Endothelial cell of umbilical vein (primary cell): ENCODE results near the gene IQGAP3. TPM values are rescaled to one million over a fixed set of nuclear protein-coding genes. Genes with fewer than 3 reads are reported as not detected.

Experiments used
- BruUV-seq: library from RNA; stranded (reverse); fragments of 400-500 nt; replicated peaks from 2 replicates; lab custom pipeline; 2021; lab: Mats Ljungman, UMichigan
- CTCF ChIA-PET: fragments of 300-600, 350-600 bp; sonication (Branson Sonifier 250); formaldehyde crosslinking; loops from one replicate; lab custom pipeline; 2021; ENCODE audit warnings: antibody characterized with exemption, inconsistent platforms; lab: Charles Lee
- POLR2A ChIA-PET: fragments of 300-600, 350-600 bp; sonication (Branson Sonifier 250); formaldehyde crosslinking; loops from one replicate; lab custom pipeline; 2021; ENCODE audit warnings: antibody characterized with exemption, inconsistent platforms; lab: Charles Lee
- DNase-seq: peaks from one replicate; pipeline ENCODE4 v3.0.0-alpha.2; 2011; ENCODE audit warnings: low read depth, low spot score
- FAIRE-seq: peaks from 2 replicates; lab custom pipeline; 2011; peaks lifted over from hg19 to GRCh38; lab: Jason Lieb, UNC
- H2AFZ ChIP-seq: 2 replicates; pipeline ENCODE4 v1.6.0; 2012; ENCODE audit warnings: low read depth, low read length, control low read depth, inconsistent platforms
- H3K27ac ChIP-seq: 2 replicates; pipeline ENCODE4 v1.5.1; 2011; ENCODE audit warnings: low read depth, mild to moderate bottlenecking, control low read depth, low read length, moderate library complexity; ENCODE audit not compliant: insufficient read depth
- H3K27me3 ChIP-seq, 2 experiments: 2 replicates each; pipeline versions ENCODE4 v1.6.0 to v1.6.1; 2011; ENCODE audit warnings: low read length in 2 of 2, mixed read lengths in 1 of 2; ENCODE audit not compliant: control insufficient read depth in 2 of 2, insufficient read depth in 2 of 2
- H3K36me3 ChIP-seq, 2 experiments: 2 replicates in 1 of 2; 3 replicates in 1 of 2; pipeline ENCODE4 v1.5.1; 2011; ENCODE audit warnings: low read length in 2 of 2, mild to moderate bottlenecking in 1 of 2, moderate library complexity in 1 of 2; ENCODE audit not compliant: control insufficient read depth in 2 of 2, insufficient read depth in 2 of 2; ENCODE audit errors: extremely low read depth in 1 of 2
- H3K4me1 ChIP-seq: 3 replicates; pipeline ENCODE4 v1.5.1; 2011; ENCODE audit warnings: mild to moderate bottlenecking, low read length; ENCODE audit not compliant: control insufficient read depth, insufficient read depth; ENCODE audit errors: extremely low read depth
- H3K4me2 ChIP-seq: 2 replicates; pipeline ENCODE4 v1.6.1; 2011; ENCODE audit warnings: low read length, control low read depth, mixed read lengths; ENCODE audit not compliant: insufficient read depth
- H3K4me3 ChIP-seq, 3 experiments: fragments of 200-600 bp in 1 of 3; sonication (generic), shearing (Covaris generic) in 1 of 3; replicated peaks in 1 of 3; 2 replicates each; pipeline ENCODE4 v1.5.1; 2011 to 2016; ENCODE audit warnings: control low read depth in 3 of 3, low read length in 3 of 3, mild to moderate bottlenecking in 2 of 3, inconsistent platforms in 1 of 3, low read depth in 1 of 3, moderate library complexity in 1 of 3; ENCODE audit not compliant: insufficient read depth in 1 of 3
- H3K79me2 ChIP-seq: 2 replicates; pipeline ENCODE4 v1.6.0; 2012; ENCODE audit warnings: low read length, inconsistent platforms; ENCODE audit not compliant: control insufficient read depth, insufficient read depth
- H3K9ac ChIP-seq: replicated peaks from 2 replicates; pipeline ENCODE3; 2011; ENCODE audit warnings: low read length, control low read depth; ENCODE audit not compliant: insufficient read depth; ENCODE audit errors: extremely low read depth
- H3K9me1 ChIP-seq: replicated peaks from 3 replicates; pipeline ENCODE4 v1.6.0; 2011; ENCODE audit warnings: mild to moderate bottlenecking, low read length; ENCODE audit not compliant: control insufficient read depth, insufficient read depth; ENCODE audit errors: extremely low read depth
- H3K9me3 ChIP-seq: replicated peaks from 2 replicates; pipeline ENCODE4 v1.5.1; 2012; ENCODE audit warnings: low read length, inconsistent platforms; ENCODE audit not compliant: control insufficient read depth, insufficient read depth
- H4K20me1 ChIP-seq: replicated peaks from 2 replicates; pipeline ENCODE3; 2011; ENCODE audit warnings: mild to moderate bottlenecking, low read length; ENCODE audit not compliant: control insufficient read depth, insufficient read depth; ENCODE audit errors: extremely low read depth
- EZH2 ChIP-seq: IDR thresholded peaks from 2 replicates; pipeline ENCODE4 v1.6.1; 2012; ENCODE audit warnings: borderline replicate concordance, low read depth, mild to moderate bottlenecking, moderate library complexity, low read length, inconsistent platforms; ENCODE audit not compliant: severe bottlenecking
- GATA2 ChIP-seq: IDR thresholded peaks from 2 replicates; pipeline ENCODE4 v1.7.0; 2011; ENCODE audit warnings: low read depth, mild to moderate bottlenecking, moderate library complexity, mixed read lengths, low read length; ENCODE audit not compliant: insufficient read length, insufficient read depth
- JUN ChIP-seq: IDR thresholded peaks from 2 replicates; pipeline ENCODE4 v1.6.1; 2011; ENCODE audit warnings: borderline replicate concordance, low read depth; ENCODE audit not compliant: insufficient read length, insufficient read depth
- POLR2AphosphoS5 ChIP-seq: IDR thresholded peaks from 2 replicates; pipeline ENCODE4 v1.6.1; 2012; ENCODE audit warnings: low read depth, mild to moderate bottlenecking, control low read depth, low read length, moderate library complexity; ENCODE audit not compliant: insufficient read depth
- dilution Hi-C: fragments of 300-500 bp; cut with MboI; formaldehyde crosslinking; loops from one replicate; pipeline ENCODE4 v1.15.0; 2019; ENCODE audit warnings: low sequenced_read_pairs; ENCODE audit not compliant: extremely low pct_ligation_motif_present
- intact Hi-C: fragments of 100-400 bp; cut with micrococcal nuclease; formaldehyde crosslinking; loops from one replicate; pipeline ENCODE4 v1.10.0; 2022
- polyA plus RNA-seq, 4 experiments: library from polyadenylated mRNA; depleted of rRNA in 3 of 4; stranded (reverse) in 3 of 4; unstranded in 1 of 4; fragments of >200 nt; gene quantifications; 2 replicates each; pipeline versions ENCODE4 v1.2.1 to v1.2.3, GENCODE V29; 2011 to 2012; ENCODE audit warnings: missing spikeins in 1 of 4
- total RNA-seq: library from RNA; stranded (reverse); gene quantifications from 2 replicates; pipeline ENCODE4 v1.2.3, GENCODE V29; 2021
- TF ChIP-seq, protein P1 (sequence below), 2 donors: IDR thresholded peaks; 1 replicate in 1 of 2; 2 replicates in 1 of 2; pipeline ENCODE4 v1.5.1; 2011; ENCODE audit warnings: low read length in 2 of 2, mild to moderate bottlenecking in 2 of 2, moderate library complexity in 2 of 2, control low read depth in 1 of 2, inconsistent platforms in 1 of 2, low read depth in 1 of 2; ENCODE audit not compliant: insufficient read depth in 1 of 2; ENCODE audit errors: extremely low read depth in 1 of 2

IQGAP3 gene
- total and polyA plus RNA-seq, 2 donors (not counting 3 experiments of a cell fraction or from before 2014, with no cell fraction given), result 28.3 to 60.7 TPM

DNA sequence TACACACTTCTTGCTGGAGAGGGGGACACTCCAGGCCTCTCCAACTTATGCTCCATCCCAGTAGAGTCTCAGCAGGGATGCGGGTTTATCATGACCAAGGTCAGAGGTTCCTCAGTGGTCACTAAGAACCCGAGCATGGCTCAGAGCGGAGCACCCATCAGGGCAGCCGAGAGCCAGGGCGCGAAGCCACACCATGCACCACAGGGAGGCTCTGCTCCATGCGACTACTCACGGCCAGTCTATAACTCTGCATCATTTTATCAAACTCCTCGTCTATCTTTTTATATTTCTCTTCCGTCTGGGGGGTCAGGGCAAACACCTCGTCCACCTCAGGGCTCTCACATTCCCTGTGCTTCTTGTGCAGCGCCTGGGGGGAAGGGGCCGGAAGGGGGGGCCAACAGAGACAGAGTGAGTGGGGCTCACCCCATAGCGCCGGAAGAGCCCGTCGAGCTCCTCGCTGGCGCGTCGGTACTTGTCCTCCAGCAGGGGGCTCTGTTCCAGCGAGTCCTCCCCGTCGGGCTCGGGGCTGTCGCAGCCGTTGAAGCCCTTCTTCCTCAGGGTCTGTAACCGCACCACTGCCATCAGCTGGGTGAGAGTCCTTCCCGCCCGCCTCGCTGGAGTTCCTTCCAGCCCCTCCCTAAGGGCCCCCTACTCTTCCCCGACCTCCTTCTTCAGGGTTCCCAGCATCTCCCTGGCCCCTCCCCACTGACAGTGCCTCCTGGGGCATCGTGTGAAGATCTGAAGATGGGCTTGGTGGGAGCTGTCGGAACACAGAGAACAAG, 91.8 kb downstream of the IQGAP3 start:
- FAIRE-seq, result peak; percentile 84
- BruUV-seq, result no TSS peak
- H3K9me3 ChIP-seq, result no peaks in the 10 kb centered on the region
- no peak overlapping the region for H3K4me2 ChIP-seq
- peaks cover 8% of the 10 kb centered on the region for H3K4me1 ChIP-seq
- H3K9me1 ChIP-seq, result no peaks in the 10 kb centered on the region
- no peak overlapping the region for H3K4me3 ChIP-seq
- dilution Hi-C loops, result no loop called here
- ChIA-PET CTCF (interaction anchor here (0.6 to 3.2 kb wide), 54 partner anchors 10 to 226 kb away, joined by 3 to 149 read pairs (median 6); partner anchors contain the start of genes GPATCH4, IQGAP3, MEF2D and NAXE), POLR2A (interaction anchor here (1.0 kb wide), 1 partner anchor 20 kb away, joined by 16 read pairs; the partner anchor contains the start of gene MEF2D)
- no peak overlapping the region for H3K9ac ChIP-seq
- peaks cover 21 to 61% of the 10 kb centered on the region in 2 experiments for H3K36me3 ChIP-seq
- no peaks in the 10 kb centered on the region for H3K27me3 ChIP-seq
- peaks cover 19% of the 10 kb centered on the region for H3K79me2 ChIP-seq
- no peak overlapping the region for H3K27ac ChIP-seq
- DNase-seq, result peak; percentile 55
- peaks cover 3% of the 10 kb centered on the region for H4K20me1 ChIP-seq
- no peak overlapping the region for H2AFZ ChIP-seq
- intact Hi-C loops, result loop anchor here (1.0 to 5.0 kb wide), 5 partner anchors 20 to 128 kb away; partner anchors contain the start of genes IQGAP3 and MEF2D
- TF ChIP-seq, protein P1, sequence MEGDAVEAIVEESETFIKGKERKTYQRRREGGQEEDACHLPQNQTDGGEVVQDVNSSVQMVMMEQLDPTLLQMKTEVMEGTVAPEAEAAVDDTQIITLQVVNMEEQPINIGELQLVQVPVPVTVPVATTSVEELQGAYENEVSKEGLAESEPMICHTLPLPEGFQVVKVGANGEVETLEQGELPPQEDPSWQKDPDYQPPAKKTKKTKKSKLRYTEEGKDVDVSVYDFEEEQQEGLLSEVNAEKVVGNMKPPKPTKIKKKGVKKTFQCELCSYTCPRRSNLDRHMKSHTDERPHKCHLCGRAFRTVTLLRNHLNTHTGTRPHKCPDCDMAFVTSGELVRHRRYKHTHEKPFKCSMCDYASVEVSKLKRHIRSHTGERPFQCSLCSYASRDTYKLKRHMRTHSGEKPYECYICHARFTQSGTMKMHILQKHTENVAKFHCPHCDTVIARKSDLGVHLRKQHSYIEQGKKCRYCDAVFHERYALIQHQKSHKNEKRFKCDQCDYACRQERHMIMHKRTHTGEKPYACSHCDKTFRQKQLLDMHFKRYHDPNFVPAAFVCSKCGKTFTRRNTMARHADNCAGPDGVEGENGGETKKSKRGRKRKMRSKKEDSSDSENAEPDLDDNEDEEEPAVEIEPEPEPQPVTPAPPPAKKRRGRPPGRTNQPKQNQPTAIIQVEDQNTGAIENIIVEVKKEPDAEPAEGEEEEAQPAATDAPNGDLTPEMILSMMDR (IDR thresholded peaks at IDR 0.05; ENCODE audit: extremely low read depth in 1 of 2, insufficient read depth in 1 of 2, low read depth in 1 of 2, low read length in 2 of 2), result peak; percentile 67 to 87
- no peak for TF ChIP-seq EZH2

DNA sequence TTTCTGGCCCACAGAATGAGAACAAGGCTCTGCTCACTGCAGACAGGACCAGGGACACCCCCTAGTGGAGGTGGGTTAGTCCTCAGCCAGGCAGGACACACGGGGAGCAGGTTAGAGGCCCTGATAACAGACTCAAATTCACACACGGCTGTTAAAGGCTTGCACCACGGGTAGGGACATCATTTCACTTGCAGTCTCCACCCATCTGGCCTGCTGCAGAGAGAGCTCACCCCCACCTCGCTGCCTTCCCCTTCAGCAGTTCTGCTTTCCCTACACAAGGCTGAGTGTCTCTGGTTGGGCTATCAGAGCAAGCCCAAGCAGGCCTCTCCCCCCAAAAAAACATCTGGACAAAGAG, 92.4 kb downstream of the IQGAP3 start:
- H3K9me3 ChIP-seq, result no peaks in the 10 kb centered on the region
- peaks cover 8% of the 10 kb centered on the region for H3K4me1 ChIP-seq
- DNase-seq (no peak), FAIRE-seq (no peak)
- H3K9me1 ChIP-seq, result no peaks in the 10 kb centered on the region
- H2AFZ ChIP-seq, result no peak overlapping the region
- no peaks in the 10 kb centered on the region for H3K27me3 ChIP-seq
- peaks cover 15% of the 10 kb centered on the region for H3K79me2 ChIP-seq
- CTCF ChIA-PET, result interaction anchor here (0.6 to 3.2 kb wide), 53 partner anchors 9 to 226 kb away, joined by 3 to 149 read pairs (median 7); partner anchors contain the start of genes GPATCH4, IQGAP3, MEF2D and NAXE
- H3K27ac ChIP-seq, result no peak overlapping the region
- no peak overlapping the region for H3K4me2 ChIP-seq
- no peak overlapping the region for H3K4me3 ChIP-seq
- peaks cover 3% of the 10 kb centered on the region for H4K20me1 ChIP-seq
- H3K9ac ChIP-seq, result no peak overlapping the region
- intact Hi-C loops (loop anchor here (1.0 to 5.0 kb wide), 5 partner anchors 20 to 128 kb away; partner anchors contain the start of genes IQGAP3 and MEF2D), dilution Hi-C loops (no loop called here)
- POLR2A ChIA-PET, result interaction anchor here (1.0 kb wide), 1 partner anchor 21 kb away, joined by 16 read pairs; the partner anchor contains the start of gene MEF2D
- BruUV-seq, result no TSS peak
- H3K36me3 ChIP-seq, result peaks cover 21 to 67% of the 10 kb centered on the region in 2 experiments
- TF ChIP-seq GATA2 (no peak), POLR2AphosphoS5 (no peak), JUN (no peak)
- TF ChIP-seq, protein P1 (IDR thresholded peaks at IDR 0.05; ENCODE audit: extremely low read depth in 1 of 2, insufficient read depth in 1 of 2, low read depth in 1 of 2, low read length in 2 of 2), result no peak
